DMS153 treated with DMSO at 0.1 percent for 48 hours (cell line): ENCODE measurements around the gene HSPB9.
A peak's percentile ranks its signal among the peaks of the same experiment; 100 is the strongest.
"Not testable (repeated sequence)": the region's sequence is repeated elsewhere in the genome, so short reads cannot be mapped to it uniquely, and the experiment has no call there.

Experiments used
- DNase-seq: peaks from one replicate; lab custom pipeline; 2025; ENCODE audit not compliant: unreplicated experiment; lab: John Stamatoyannopoulos, UW

Gene HSPB9

DNA sequence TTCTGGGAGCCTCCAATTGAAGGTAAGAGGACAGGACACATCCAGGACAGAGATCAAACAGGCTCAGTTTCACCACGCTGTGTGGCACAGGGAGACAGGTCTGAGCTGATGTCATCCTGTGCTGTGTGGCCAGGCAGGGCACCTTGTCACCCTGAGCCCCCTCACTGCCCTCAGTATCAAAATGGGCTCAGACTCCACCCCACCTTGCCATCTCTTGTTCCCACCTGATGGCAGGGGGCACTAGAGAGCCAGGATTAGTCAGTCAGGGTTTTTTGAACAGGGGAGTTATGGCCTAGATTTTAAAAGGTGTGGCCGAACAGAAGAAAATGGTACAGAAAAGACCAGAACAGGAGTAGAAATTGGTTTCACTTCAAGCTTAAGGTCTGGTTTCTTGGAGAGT is 4.1 kb upstream of the HSPB9 start:
- no peak for DNase-seq

GRCh38 chr17:42119301-42119700 is 3.3 kb upstream of the HSPB9 start:
- DNase-seq, result no peak

DNA sequence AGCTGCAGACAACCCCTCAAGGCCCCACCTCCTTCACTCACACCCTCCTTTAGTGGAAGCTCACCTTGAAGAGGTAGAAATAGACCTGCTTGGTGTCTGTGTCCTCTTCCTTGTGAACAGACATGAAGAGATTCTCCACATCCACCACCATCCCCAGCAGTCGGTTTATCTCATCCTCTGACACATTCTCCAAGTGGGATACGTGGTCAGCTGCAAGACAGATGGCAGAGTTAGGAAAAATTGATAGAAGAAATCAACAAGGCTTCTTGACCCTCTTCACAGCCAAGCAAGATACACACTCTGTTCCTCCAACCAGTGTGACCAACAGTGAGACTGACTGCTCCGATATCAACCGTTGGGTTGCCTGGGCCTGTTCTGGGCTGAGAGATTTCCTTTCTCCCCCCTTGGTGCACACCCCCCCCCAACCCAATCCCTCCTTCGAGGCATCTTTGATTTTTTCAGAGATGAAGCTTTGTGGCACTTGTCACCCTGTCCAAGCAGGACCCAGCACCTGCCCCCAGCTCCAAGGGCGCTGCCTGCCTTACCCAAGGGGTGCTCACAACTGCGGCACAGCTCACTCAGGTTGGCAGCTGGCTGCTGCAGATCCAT is 2.3 kb upstream of the HSPB9 start:
- DNase-seq, result no peak

DNA sequence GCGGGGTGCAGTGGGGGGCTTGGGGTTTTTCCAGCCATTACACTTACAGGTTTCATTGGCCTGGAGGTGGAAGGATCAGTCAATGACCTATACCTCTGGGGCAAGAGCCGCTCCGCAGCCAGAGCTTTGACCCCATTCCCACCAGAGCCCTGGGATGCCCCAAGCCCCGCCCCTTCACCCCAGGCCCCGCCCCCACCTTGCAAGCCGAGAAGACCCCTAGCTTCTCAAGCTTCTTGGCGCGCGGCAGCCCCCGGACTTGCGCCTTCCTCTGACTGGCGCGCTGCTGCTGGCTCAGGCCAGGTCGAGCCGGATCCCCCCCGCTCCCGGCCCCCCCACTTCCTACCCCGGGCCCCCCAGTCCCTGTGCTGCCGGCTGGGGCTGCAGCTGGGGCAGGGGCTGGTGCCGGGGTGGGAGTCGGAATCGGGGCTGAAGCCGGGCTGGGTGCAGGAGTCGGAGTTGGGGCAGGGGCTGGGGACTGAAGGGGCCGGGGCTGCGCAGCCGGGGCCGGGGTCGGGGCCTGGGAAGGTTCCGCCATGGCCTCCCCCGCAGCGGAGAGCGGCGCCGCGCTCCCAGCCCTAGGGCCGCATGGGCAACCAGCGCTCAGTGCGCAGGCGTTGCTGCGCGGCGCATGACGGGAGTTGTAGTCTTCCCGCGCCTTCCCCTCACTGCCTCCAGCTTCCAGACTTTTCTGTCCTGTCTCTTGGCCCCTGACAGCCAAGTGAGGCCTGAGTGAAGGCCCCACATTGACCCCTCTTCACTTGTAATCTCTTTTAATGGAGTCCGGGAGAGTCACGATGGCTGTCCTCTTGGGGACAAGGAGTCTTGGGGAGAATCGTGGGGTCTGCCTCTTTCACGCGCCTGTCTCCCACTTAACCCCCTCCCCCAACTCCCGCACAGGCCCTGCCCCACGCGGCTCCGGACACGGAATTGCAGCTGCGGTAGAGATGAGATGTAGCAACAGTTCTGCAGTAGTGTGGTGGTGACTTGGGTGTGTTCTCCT is 1.5 kb upstream of the HSPB9 start, which contains the start of gene KAT2A:
KAT2A (minus strand) TSS at position 598 of the 1,000 bp plus-strand sequence; CDS start at position 535, 63 bp downstream.
- DNase-seq, result peak; percentile 54

DNA sequence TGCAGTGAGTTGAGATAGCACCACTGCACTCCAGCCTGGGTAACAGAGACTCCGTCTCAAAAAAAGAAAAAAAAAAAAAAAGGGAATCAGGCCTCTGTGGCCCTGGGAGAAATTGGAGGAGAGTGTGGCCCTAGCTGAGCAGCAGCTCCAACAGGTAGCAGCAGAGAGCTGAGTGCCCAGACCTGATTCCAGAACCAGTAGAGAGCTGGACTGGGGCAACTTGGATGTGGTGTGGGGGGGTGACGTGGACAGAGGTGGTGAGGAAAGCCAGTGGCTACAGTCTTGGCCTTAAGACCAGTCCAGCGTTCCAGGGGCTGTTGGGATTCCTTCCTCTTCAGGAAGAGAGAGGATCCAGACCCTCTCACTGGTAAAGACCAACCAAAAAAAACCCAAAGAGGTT is 1.7 kb downstream of the HSPB9 start:
- DNase-seq, result no peak

- DNase-seq, result no peak
These were observed 3.0 kb downstream of the HSPB9 start for GRCh38 chr17:42125565-42125964.

DNA sequence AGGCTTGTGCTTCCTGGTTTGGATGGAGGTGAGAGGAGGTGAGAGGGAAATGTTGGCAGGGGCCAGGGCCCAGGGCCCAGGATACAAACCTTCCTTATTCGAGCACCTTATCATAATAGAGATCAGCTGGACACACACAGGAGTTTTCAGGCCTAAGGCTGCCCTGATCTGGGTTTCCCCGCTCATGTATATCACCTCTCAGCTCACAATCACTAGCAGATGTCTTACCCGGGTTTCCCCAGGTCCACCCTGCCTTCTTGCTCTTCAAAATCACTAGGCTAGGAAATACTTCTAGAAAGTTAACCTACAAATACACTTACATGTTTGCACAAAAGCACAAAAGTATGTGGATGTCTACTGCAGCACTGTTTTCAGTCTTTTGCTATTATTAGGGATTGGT is 4.2 kb downstream of the HSPB9 start:
- DNase-seq, result no peak

DNA sequence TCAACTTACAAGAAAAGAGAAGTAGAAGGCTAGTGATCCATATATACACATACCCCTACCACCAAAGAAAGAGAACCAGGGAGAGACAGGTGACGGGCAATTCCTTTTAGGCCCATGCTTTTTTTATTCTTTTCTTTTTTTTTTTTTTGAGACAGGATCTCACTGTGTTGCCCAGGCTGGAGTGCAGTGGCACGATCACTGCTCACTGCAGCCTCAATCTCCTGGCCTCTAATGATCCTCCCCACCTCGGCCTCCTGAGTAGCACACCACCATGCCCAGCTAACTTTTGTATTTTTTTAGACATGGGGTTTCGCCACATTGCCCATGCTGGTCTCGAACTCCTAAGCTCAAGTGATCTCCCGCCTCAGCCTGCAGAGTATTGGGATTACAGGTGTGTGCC is 4.8 kb downstream of the HSPB9 start:
- DNase-seq, result no peak

DNA sequence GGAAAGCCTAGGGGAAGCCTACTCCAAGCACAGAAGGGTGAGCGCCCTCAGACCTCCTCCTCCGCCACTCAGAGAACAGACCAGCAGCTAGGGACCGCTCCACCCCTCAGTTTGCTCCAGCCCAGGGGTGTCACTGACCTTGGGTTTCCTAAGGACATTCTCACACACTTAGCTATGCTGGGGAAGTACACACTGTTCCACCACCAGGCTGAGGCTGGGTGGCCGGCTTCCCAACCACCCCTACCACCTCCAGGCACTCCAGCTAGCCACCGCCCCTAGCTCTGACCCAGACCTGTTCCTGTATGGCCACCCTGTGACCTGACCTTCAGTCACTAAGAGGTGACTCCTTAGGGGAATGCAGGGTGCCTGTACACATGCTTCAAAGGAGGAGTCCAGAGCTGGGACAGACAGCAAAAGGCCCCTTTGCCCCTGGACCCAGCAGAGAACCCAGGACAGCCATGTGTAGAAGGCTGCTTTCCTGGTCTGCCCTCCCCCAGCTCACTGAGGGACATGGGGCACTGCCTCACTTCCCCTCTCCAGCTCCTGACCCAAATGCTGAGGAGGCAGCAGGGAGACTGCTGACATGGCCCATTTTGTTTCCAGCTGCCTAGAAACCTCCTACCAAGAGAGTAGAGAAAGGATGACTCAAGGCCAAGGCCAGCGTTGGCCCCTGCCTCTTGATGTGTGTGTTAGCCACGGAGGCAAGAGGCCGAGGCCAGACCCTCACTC is 6.7 kb downstream of the HSPB9 start:
- DNase-seq, result no peak

GRCh38 chr17:42130310-42130936 is 7.8 kb downstream of the HSPB9 start:
- DNase-seq, result no peak

GRCh38 chr17:42131232-42131631 is 8.6 kb downstream of the HSPB9 start:
- DNase-seq, result no peak

DNA sequence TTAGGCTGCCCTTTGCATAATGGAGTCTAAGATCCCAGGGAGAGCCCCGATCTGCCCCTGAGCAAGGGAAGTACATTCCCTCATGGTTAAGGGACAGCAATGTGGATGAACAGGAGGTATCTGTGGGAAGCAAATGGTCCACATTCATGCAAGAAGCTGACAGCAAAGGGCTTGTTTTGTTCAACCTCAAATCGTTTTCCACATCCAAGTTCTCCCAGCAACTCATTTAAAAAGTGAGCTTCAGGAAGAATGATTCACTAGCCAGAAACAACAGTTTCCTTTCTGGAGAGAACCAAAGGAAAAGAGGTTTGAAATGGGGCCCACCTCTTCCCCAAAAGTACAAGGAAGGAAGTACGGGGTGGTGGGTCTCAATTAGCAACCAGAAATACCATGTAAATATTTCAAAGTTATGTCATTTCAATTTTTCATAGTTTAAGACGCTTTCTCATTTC is 9.4 kb downstream of the HSPB9 start:
- DNase-seq, result no peak

DNA sequence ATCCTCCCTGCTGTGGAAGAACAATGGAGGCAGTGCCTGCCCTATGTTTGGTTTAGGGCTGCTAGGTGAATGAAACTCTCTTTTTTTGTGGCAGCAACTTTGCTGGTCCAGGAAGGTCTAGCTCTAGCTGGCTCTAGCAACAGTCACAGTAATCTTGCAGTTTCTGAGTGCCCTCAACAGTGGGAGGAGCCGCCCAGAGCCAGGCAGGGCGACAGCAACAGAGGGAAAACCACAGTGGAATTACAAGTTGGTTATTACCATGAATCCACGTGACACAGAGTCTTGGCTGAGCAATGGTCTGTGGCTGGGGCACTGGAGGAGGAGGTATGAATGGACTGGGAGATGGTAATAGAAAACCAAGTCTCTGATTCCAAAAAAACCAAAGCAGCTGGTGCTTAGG is 10.3 kb downstream of the HSPB9 start:
- no peak for DNase-seq

GRCh38 chr17:42133461-42134041 is 10.9 kb downstream of the HSPB9 start:
- DNase-seq, result peak; percentile 36

- no peak for DNase-seq
These were observed 12.5 kb downstream of the HSPB9 start for GRCh38 chr17:42135151-42135550.

DNA sequence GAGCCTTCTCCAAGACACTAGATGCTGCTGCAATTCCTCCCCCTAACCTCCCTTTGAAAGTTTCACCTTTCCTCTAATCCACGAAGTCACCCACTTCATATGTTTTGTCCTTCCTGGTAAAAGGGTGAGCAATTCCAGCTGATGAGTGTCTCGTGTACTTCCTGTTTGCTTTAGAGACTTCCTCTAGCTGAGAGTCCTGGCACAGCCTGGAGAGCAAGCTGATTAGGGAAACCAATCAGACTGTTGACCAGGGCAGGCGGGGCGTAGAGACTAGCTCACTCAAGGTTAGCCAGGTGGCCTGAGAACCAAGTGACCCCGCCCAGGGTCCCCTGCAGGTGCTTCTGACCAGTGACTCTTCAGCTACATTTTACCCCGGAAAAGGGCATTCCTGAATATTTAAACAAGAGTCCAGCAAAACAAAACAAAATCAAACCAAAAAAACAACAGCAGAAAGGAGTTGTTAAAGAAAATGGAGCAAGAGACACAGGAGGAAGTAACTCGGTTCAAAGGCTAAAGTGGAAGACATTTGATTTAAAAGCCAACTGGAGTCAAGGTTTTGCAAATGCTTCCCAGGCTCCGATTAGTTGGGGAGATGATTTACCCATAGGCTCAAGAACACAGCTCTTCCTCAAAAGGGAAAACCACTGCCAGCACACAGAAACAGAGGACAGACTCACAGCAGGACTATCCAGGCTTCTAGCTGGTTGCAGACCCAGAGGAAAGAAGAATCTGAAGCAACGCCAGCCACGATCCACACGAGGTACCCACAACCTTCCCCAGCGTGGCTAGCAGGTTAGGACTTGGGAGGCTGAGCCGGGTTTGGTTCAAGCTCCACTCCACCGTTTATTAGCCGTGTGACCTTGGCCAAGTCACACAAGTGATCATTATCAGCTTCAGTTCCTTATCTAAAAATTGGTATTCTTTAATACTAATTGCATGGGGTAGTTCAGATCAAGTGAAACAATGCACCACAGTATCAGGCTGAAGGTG is 13.4 kb downstream of the HSPB9 start:
- peak; percentile 70 for DNase-seq

DNA sequence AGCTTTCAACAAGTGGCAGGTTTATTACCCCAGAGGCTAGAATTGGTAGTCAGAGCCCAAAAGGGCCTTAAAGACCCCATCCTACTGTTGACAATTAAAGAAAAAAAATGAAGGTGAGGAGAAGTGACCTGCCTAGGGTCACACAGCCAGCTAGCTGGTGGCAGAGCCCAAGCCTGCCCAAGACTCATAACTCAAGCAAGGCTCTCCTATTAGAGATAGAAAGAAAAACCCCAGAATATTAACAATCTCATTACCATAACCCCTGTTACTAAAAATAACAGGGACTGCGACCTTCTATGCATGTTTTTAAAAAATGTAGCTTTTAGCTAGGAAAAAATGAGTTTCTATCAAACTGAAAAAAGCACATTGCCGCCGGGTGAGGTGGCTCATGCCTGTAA is 14.0 kb downstream of the HSPB9 start:
- DNase-seq, result no peak

GRCh38 chr17:42138749-42139492 is 16.3 kb downstream of the HSPB9 start:
- no peak for DNase-seq

GRCh38 chr17:42140690-42141089 is 18.1 kb downstream of the HSPB9 start:
- DNase-seq, result not testable (repeated sequence)
